GM12801 (cell line): ENCODE measurements around the gene ZNF37A.

Source experiments
- CTCF ChIP-seq: IDR thresholded peaks from one replicate; pipeline ENCODE4 v1.5.1; 2011; ENCODE audit warnings: control low read depth; ENCODE audit not compliant: insufficient read length; ENCODE audit errors: extremely low read depth

ZNF37A gene

GRCh38 chr10:38159004-38159403 is 64.9 kb downstream of the ZNF37A start:
- no peak for TF ChIP-seq CTCF

- no peak for TF ChIP-seq CTCF
Measured at GRCh38 chr10:38163617-38164016, 69.5 kb downstream of the ZNF37A start.

GRCh38 chr10:38174336-38174735 is 80.2 kb downstream of the ZNF37A start:
- no peak for TF ChIP-seq CTCF

- TF ChIP-seq CTCF: no peak
Measured at GRCh38 chr10:38184477-38184876, 90.3 kb downstream of the ZNF37A start.
